HEK293 (cell line): ENCODE measurements around the gene NEMP1.

Experiments
- BCL11A ChIP-seq: fragments of 450-650 bp; formaldehyde crosslinking; IDR thresholded peaks from 2 replicates; pipeline ENCODE4 v1.5.1; 2016; ENCODE audit warnings: low read depth, missing biosample characterization, missing genetic modification characterization
- SALL2 ChIP-seq: fragments of 450-650 bp; formaldehyde crosslinking; IDR thresholded peaks from 2 replicates; pipeline ENCODE4 v1.5.0; 2017; ENCODE audit warnings: missing biosample characterization, mild to moderate bottlenecking, missing genetic modification characterization, borderline replicate concordance
- ZNF24 ChIP-seq: fragments of 450-650 bp; formaldehyde crosslinking; IDR thresholded peaks from 2 replicates; pipeline ENCODE4 v1.5.1; 2016; ENCODE audit warnings: missing biosample characterization, missing genetic modification characterization
- ZNF610 ChIP-seq: fragments of 450-650 bp; formaldehyde crosslinking; IDR thresholded peaks from 2 replicates; pipeline ENCODE4 v1.5.1; 2016; ENCODE audit warnings: missing biosample characterization, missing genetic modification characterization, borderline replicate concordance
- ZNF654 ChIP-seq: fragments of 450-650 bp; formaldehyde crosslinking; IDR thresholded peaks from 2 replicates; pipeline ENCODE4 v1.5.1; 2016; ENCODE audit warnings: low read depth, missing biosample characterization, missing genetic modification characterization
- ZNF701 ChIP-seq: fragments of 450-650 bp; formaldehyde crosslinking; IDR thresholded peaks from 2 replicates; pipeline ENCODE4 v1.5.1; 2016; ENCODE audit warnings: missing biosample characterization, missing genetic modification characterization
- TF ChIP-seq, protein P1 (sequence below): fragments of 450-650 bp; formaldehyde crosslinking; IDR thresholded peaks from 2 replicates; pipeline ENCODE4 v1.5.1; 2017; ENCODE audit warnings: missing biosample characterization, missing genetic modification characterization
- TF ChIP-seq, protein P2 (sequence below): fragments of 450-650 bp; formaldehyde crosslinking; IDR thresholded peaks from 2 replicates; pipeline ENCODE4 v1.5.1; 2016; ENCODE audit warnings: missing biosample characterization, missing genetic modification characterization
- TF ChIP-seq, protein P3 (sequence below): fragments of 450-650 bp; formaldehyde crosslinking; IDR thresholded peaks from 2 replicates; pipeline ENCODE4 v1.5.1; 2016; ENCODE audit warnings: missing biosample characterization, missing genetic modification characterization
- TF ChIP-seq, protein P4 (sequence below): sonication (generic); formaldehyde crosslinking; IDR thresholded peaks from 2 replicates; pipeline ENCODE4 v1.8.1; 2022; ENCODE audit warnings: mild to moderate bottlenecking, moderate library complexity, missing genetic modification reagents

DNA sequence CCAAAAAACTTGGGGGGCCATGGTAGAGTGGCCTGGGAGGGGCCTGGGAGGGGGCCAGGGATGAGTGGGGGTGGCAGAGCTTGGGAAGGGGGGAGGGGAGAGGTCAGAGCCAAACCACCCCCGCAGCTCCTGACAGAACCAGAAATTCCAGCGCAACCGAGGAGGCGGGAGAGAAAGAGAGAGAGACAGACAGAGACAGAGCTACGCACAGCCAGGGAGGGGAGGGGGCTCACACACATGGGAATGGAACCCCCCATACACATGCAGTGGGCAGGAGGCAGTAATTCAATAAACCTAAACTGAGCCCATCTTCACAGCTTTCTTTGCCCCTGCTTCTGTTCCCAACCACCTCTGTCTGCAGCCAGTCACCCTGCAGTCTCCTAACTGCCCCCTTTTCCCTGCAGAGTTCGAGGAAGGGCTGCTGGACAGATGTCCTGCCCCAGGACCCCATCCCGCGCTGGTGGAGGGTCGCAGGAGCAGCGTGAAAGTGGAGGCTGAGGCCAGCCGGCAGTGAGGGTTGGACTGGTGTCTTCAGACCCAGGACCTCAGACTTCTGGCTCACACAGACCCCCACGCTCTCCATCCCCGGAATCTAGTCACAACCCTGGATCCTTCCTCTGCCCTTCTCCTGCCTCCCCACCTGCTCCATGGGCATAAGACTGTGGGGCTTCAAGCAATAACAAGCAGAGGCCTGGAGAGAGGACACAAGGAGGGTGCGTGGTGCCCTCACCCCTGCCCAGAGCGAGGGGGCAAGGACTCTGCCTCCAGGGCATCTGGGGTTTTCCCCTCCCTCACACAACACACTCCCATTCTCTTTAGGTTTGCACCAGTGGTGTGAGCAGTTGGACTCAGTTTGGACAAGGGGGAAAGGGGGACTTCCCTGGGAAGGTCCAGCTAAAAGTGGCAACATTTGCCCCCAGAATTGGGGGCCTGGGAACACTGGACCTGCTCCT, 15.9 kb upstream of the NEMP1 start:
- TF ChIP-seq ZNF610 (tag by site-specific recombination), result no peak
- no peak for TF ChIP-seq SALL2
- no peak for TF ChIP-seq BCL11A
- TF ChIP-seq ZNF24, result no peak
- TF ChIP-seq, protein P1, sequence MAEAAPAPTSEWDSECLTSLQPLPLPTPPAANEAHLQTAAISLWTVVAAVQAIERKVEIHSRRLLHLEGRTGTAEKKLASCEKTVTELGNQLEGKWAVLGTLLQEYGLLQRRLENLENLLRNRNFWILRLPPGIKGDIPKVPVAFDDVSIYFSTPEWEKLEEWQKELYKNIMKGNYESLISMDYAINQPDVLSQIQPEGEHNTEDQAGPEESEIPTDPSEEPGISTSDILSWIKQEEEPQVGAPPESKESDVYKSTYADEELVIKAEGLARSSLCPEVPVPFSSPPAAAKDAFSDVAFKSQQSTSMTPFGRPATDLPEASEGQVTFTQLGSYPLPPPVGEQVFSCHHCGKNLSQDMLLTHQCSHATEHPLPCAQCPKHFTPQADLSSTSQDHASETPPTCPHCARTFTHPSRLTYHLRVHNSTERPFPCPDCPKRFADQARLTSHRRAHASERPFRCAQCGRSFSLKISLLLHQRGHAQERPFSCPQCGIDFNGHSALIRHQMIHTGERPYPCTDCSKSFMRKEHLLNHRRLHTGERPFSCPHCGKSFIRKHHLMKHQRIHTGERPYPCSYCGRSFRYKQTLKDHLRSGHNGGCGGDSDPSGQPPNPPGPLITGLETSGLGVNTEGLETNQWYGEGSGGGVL (tag by site-specific recombination), result no peak
- TF ChIP-seq, protein P2, sequence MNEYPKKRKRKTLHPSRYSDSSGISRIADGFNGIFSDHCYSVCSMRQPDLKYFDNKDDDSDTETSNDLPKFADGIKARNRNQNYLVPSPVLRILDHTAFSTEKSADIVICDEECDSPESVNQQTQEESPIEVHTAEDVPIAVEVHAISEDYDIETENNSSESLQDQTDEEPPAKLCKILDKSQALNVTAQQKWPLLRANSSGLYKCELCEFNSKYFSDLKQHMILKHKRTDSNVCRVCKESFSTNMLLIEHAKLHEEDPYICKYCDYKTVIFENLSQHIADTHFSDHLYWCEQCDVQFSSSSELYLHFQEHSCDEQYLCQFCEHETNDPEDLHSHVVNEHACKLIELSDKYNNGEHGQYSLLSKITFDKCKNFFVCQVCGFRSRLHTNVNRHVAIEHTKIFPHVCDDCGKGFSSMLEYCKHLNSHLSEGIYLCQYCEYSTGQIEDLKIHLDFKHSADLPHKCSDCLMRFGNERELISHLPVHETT (tag by site-specific recombination), result no peak
- no peak for TF ChIP-seq ZNF654 (tag by site-specific recombination)
- TF ChIP-seq, protein P3, sequence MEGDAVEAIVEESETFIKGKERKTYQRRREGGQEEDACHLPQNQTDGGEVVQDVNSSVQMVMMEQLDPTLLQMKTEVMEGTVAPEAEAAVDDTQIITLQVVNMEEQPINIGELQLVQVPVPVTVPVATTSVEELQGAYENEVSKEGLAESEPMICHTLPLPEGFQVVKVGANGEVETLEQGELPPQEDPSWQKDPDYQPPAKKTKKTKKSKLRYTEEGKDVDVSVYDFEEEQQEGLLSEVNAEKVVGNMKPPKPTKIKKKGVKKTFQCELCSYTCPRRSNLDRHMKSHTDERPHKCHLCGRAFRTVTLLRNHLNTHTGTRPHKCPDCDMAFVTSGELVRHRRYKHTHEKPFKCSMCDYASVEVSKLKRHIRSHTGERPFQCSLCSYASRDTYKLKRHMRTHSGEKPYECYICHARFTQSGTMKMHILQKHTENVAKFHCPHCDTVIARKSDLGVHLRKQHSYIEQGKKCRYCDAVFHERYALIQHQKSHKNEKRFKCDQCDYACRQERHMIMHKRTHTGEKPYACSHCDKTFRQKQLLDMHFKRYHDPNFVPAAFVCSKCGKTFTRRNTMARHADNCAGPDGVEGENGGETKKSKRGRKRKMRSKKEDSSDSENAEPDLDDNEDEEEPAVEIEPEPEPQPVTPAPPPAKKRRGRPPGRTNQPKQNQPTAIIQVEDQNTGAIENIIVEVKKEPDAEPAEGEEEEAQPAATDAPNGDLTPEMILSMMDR, result no peak
- no peak for TF ChIP-seq ZNF701 (tag by site-specific recombination)
- TF ChIP-seq, protein P4, sequence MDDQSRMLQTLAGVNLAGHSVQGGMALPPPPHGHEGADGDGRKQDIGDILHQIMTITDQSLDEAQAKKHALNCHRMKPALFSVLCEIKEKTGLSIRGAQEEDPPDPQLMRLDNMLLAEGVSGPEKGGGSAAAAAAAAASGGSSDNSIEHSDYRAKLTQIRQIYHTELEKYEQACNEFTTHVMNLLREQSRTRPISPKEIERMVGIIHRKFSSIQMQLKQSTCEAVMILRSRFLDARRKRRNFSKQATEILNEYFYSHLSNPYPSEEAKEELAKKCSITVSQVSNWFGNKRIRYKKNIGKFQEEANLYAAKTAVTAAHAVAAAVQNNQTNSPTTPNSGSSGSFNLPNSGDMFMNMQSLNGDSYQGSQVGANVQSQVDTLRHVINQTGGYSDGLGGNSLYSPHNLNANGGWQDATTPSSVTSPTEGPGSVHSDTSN (CRISPR knock-in tag), result no peak
